Activated CD8-positive, alpha-beta T cell treated with anti-CD3 and anti-CD28 coated beads for 36 hours (primary cell): ENCODE measurements around the gene BCAS1. TPM values are rescaled to one million over a fixed set of nuclear protein-coding genes. Genes with fewer than 3 reads are reported as not detected.

Source experiments
- ATAC-seq: fragments of 200-7000 bp; cut with Tn5 transposase; one replicate; pipeline ENCODE4 v1.10.0; 2021; ENCODE audit warnings: mild to moderate bottlenecking, moderate library complexity
- CTCF ChIA-PET: fragments of 350-600 bp; sonication (Branson Sonifier 250); formaldehyde crosslinking; loops from one replicate; lab custom pipeline; 2021; ENCODE audit warnings: antibody characterized with exemption; lab: Charles Lee
- POLR2A ChIA-PET: fragments of 350-600 bp; sonication (Branson Sonifier 250); formaldehyde crosslinking; loops from one replicate; lab custom pipeline; 2021; ENCODE audit warnings: antibody characterized with exemption; lab: Charles Lee
- DNase-seq: peaks from one replicate; pipeline ENCODE4 v3.0.0-alpha.2; 2020
- H3K27ac Mint-ChIP-seq: one replicate; pipeline ENCODE4 v1.8.0; 2021; ENCODE audit warnings: mild to moderate bottlenecking, mixed read lengths
- H3K27me3 Mint-ChIP-seq: one replicate; pipeline ENCODE4 v1.8.0; 2021; ENCODE audit warnings: mixed read lengths
- H3K36me3 Mint-ChIP-seq: one replicate; pipeline ENCODE4 v1.8.0; 2021; ENCODE audit warnings: low read depth, mixed read lengths
- H3K4me1 Mint-ChIP-seq: one replicate; pipeline ENCODE4 v1.8.0; 2021; ENCODE audit warnings: low read depth, mixed read lengths
- H3K4me3 Mint-ChIP-seq: one replicate; pipeline ENCODE4 v1.8.0; 2021; ENCODE audit warnings: mild to moderate bottlenecking, moderate library complexity, mixed read lengths
- H3K9me3 Mint-ChIP-seq: one replicate; pipeline ENCODE4 v1.8.0; 2021; ENCODE audit warnings: mixed read lengths
- CTCF ChIP-seq: fragments of 200-600 bp; IDR thresholded peaks from one replicate; pipeline ENCODE4 v1.8.0; 2022; ENCODE audit warnings: antibody characterized with exemption, mild to moderate bottlenecking
- intact Hi-C: fragments of 100-400 bp; cut with micrococcal nuclease; formaldehyde crosslinking; loops from one replicate; pipeline ENCODE4 v1.10.0; 2022
- total RNA-seq, 2 experiments: library from RNA; stranded (reverse); gene quantifications; one replicate each; pipeline ENCODE4 v1.2.3, GENCODE V29; 2021

Gene BCAS1
- total RNA-seq, 2 experiments from 2014 or later = 0.09 TPM; not detected in 1

GRCh38 chr20:53993310-53993709 is 77.1 kb downstream of the BCAS1 start:
- intact Hi-C loops = no loop called here
- Mint-ChIP-seq H3K4me1 (no peaks in the 10 kb centered on the region), H3K27ac (no peak overlapping the region), H3K9me3 (no peaks in the 10 kb centered on the region), H3K4me3 (no peak overlapping the region), H3K27me3 (peaks cover 13% of the 10 kb centered on the region), H3K36me3 (no peaks in the 10 kb centered on the region)
- ChIA-PET POLR2A (no interaction called here), CTCF (no interaction called here)
- ATAC-seq (no peak), DNase-seq (no peak)
- no peak for TF ChIP-seq CTCF

- ChIA-PET POLR2A (no interaction called here), CTCF (no interaction called here)
- intact Hi-C loops = no loop called here
- no peak overlapping the region for H3K4me3 Mint-ChIP-seq
- no peak for TF ChIP-seq CTCF
- ATAC-seq (no peak), DNase-seq (no peak)
- H3K36me3 Mint-ChIP-seq = no peaks in the 10 kb centered on the region
- H3K4me1 Mint-ChIP-seq = no peaks in the 10 kb centered on the region
- H3K27me3 Mint-ChIP-seq = peaks cover 14% of the 10 kb centered on the region
- H3K9me3 Mint-ChIP-seq = no peaks in the 10 kb centered on the region
- H3K27ac Mint-ChIP-seq = no peak overlapping the region
Observed at GRCh38 chr20:53990768-53991450, 79.5 kb downstream of the BCAS1 start.

- Mint-ChIP-seq H3K27me3 (peaks cover 14% of the 10 kb centered on the region), H3K4me3 (no peak overlapping the region), H3K4me1 (no peaks in the 10 kb centered on the region), H3K9me3 (no peaks in the 10 kb centered on the region), H3K36me3 (no peaks in the 10 kb centered on the region), H3K27ac (no peak overlapping the region)
- ChIA-PET POLR2A (no interaction called here), CTCF (no interaction called here)
- DNase-seq (no peak), ATAC-seq (no peak)
- intact Hi-C loops = no loop called here
- no peak for TF ChIP-seq CTCF
Observed at GRCh38 chr20:53990003-53990402, 80.4 kb downstream of the BCAS1 start.

- no peak for TF ChIP-seq CTCF
- H3K4me3 Mint-ChIP-seq = no peak overlapping the region
- peaks cover 14% of the 10 kb centered on the region for H3K27me3 Mint-ChIP-seq
- ChIA-PET POLR2A (no interaction called here), CTCF (no interaction called here)
- no peaks in the 10 kb centered on the region for H3K4me1 Mint-ChIP-seq
- intact Hi-C loops = no loop called here
- no peak for ATAC-seq
- no peaks in the 10 kb centered on the region for H3K9me3 Mint-ChIP-seq
- no peaks in the 10 kb centered on the region for H3K36me3 Mint-ChIP-seq
- DNase-seq = no peak
- no peak overlapping the region for H3K27ac Mint-ChIP-seq
Observed at GRCh38 chr20:53989401-53989800, 81.0 kb downstream of the BCAS1 start.

- ChIA-PET CTCF (no interaction called here), POLR2A (no interaction called here)
- H3K4me3 Mint-ChIP-seq = no peak overlapping the region
- intact Hi-C loops = no loop called here
- H3K9me3 Mint-ChIP-seq = no peaks in the 10 kb centered on the region
- no peaks in the 10 kb centered on the region for H3K36me3 Mint-ChIP-seq
- no peak for ATAC-seq
- peaks cover 16% of the 10 kb centered on the region for H3K27me3 Mint-ChIP-seq
- H3K27ac Mint-ChIP-seq = no peak overlapping the region
- no peak for DNase-seq
- TF ChIP-seq CTCF = no peak
- peaks cover 7% of the 10 kb centered on the region for H3K4me1 Mint-ChIP-seq
Observed at GRCh38 chr20:53986037-53986650, 84.2 kb downstream of the BCAS1 start.
